B cell (primary cell): Measurements from ENCODE around the gene CD151. TPM values are rescaled to one million over a fixed set of nuclear protein-coding genes. Genes with fewer than 3 reads are reported as not detected.

ENCODE experiments used
- ATAC-seq: fragments of 200-7000 bp; cut with Tn5 transposase; one replicate; pipeline ENCODE4 v1.10.0; 2021; ENCODE audit warnings: low read depth, mild to moderate bottlenecking, moderate number of reproducible peaks, moderate library complexity
- CTCF ChIA-PET: fragments of 350-600 bp; sonication (Branson Sonifier 250); formaldehyde crosslinking; loops from one replicate; lab custom pipeline; 2021; ENCODE audit warnings: antibody characterized with exemption, inconsistent platforms; lab: Charles Lee
- POLR2A ChIA-PET: fragments of 350-600 bp; sonication (Branson Sonifier 250); formaldehyde crosslinking; loops from one replicate; lab custom pipeline; 2021; ENCODE audit warnings: antibody characterized with exemption; lab: Charles Lee
- DNase-seq: peaks from one replicate; pipeline ENCODE4 v3.0.0; 2013
- H2AFZ ChIP-seq: 2 replicates; pipeline ENCODE4 v1.6.1; 2012; ENCODE audit warnings: mild to moderate bottlenecking, low read depth, low read length; ENCODE audit not compliant: insufficient read depth, poor library complexity, severe bottlenecking
- H3K27ac ChIP-seq, 2 donors: 1 replicate in 1 of 2; 2 replicates in 1 of 2; pipeline ENCODE4 v1.5.1; 2012 to 2013; ENCODE audit warnings: low read length in 2 of 2, mild to moderate bottlenecking in 2 of 2, moderate library complexity in 1 of 2
- H3K27me3 ChIP-seq, 4 experiments: fragments of 200-600 bp in 1 of 4; sonication (generic) in 1 of 4; replicated peaks in 1 of 4; 1 replicate in 2 of 4; 2 replicates in 2 of 4; pipeline versions ENCODE4 v1.6.1 to v1.7.0; 2013 to 2016; ENCODE audit warnings: low read length in 3 of 4, mild to moderate bottlenecking in 2 of 4, mixed read lengths in 1 of 4, moderate library complexity in 1 of 4; ENCODE audit not compliant: insufficient read depth in 4 of 4, control insufficient read depth in 3 of 4; ENCODE audit errors: control extremely low read depth in 1 of 4
- H3K36me3 ChIP-seq, 2 experiments: replicated peaks in 1 of 2; 1 replicate in 1 of 2; 2 replicates in 1 of 2; pipeline versions ENCODE4 v1.6.1 to v1.7.1; 2013; ENCODE audit warnings: low read length in 1 of 2; ENCODE audit not compliant: insufficient read depth in 2 of 2, control insufficient read depth in 1 of 2; ENCODE audit errors: control extremely low read depth in 1 of 2, extremely low read depth in 1 of 2
- H3K4me1 ChIP-seq, 2 donors: fragments of 200-600 bp in 1 of 2; sonication (generic) in 1 of 2; 1 replicate in 1 of 2; 2 replicates in 1 of 2; pipeline versions ENCODE4 v1.5.1 to v1.6.1; 2013 to 2017; ENCODE audit warnings: low read length in 2 of 2; ENCODE audit not compliant: control insufficient read depth in 2 of 2, insufficient read depth in 2 of 2
- H3K4me2 ChIP-seq: replicated peaks from 2 replicates; pipeline ENCODE3; 2012; ENCODE audit warnings: mild to moderate bottlenecking, low read depth, low read length; ENCODE audit not compliant: poor library complexity, severe bottlenecking
- H3K4me3 ChIP-seq, 5 experiments: fragments of 200-600 bp in 1 of 5; sonication (generic) in 1 of 5; 1 replicate in 3 of 5; 2 replicates in 2 of 5; pipeline versions ENCODE4 v1.5.1 to v1.7.0; 2011 to 2016; ENCODE audit warnings: low read length in 4 of 5, mild to moderate bottlenecking in 4 of 5, low read depth in 2 of 5, control low read depth in 1 of 5, moderate library complexity in 1 of 5; ENCODE audit not compliant: insufficient read depth in 1 of 5; ENCODE audit errors: control extremely low read depth in 1 of 5, extremely low read depth in 1 of 5
- H3K79me2 ChIP-seq: fragments of 200-600 bp; sonication (generic); one replicate; pipeline ENCODE4 v1.6.0; 2016; ENCODE audit warnings: low read length; ENCODE audit not compliant: control insufficient read depth, insufficient read depth
- H3K9ac ChIP-seq: fragments of 200-600 bp; sonication (generic); 2 replicates; pipeline ENCODE4 v1.6.1; 2017; ENCODE audit warnings: mild to moderate bottlenecking, low read length, moderate library complexity
- H3K9me3 ChIP-seq, 3 donors: one replicate each; pipeline versions ENCODE4 v1.6.1 to v1.7.1; 2013; ENCODE audit warnings: low read length in 2 of 3; ENCODE audit not compliant: control insufficient read depth in 2 of 3, insufficient read depth in 1 of 3; ENCODE audit errors: control extremely low read depth in 1 of 3
- H4K20me1 ChIP-seq: 2 replicates; pipeline ENCODE4 v1.6.0; 2012; ENCODE audit warnings: mild to moderate bottlenecking, low read length; ENCODE audit not compliant: insufficient read depth, control insufficient read depth, poor library complexity, severe bottlenecking
- H3K27ac Mint-ChIP-seq: one replicate; pipeline ENCODE4 v1.8.0; 2021; ENCODE audit warnings: mixed read lengths
- H3K27me3 Mint-ChIP-seq: one replicate; pipeline ENCODE4 v1.8.0; 2021; ENCODE audit warnings: mixed read lengths
- H3K4me1 Mint-ChIP-seq: one replicate; pipeline ENCODE4 v1.8.0; 2021; ENCODE audit warnings: mixed read lengths
- H3K4me3 Mint-ChIP-seq: one replicate; pipeline ENCODE4 v1.8.0; 2021; ENCODE audit warnings: mixed read lengths
- H3K9me3 Mint-ChIP-seq: one replicate; pipeline ENCODE4 v1.8.0; 2022; ENCODE audit warnings: mixed read lengths; ENCODE audit not compliant: insufficient read depth
- EZH2 ChIP-seq: IDR thresholded peaks from 2 replicates; pipeline ENCODE4 v1.6.1; 2012; ENCODE audit warnings: borderline replicate concordance, low read depth, mild to moderate bottlenecking, moderate library complexity, low read length; ENCODE audit not compliant: insufficient read depth, poor library complexity, severe bottlenecking
- WGBS: methylation state at CpG from one replicate; pipeline ENCODE4 v1.1.5; 2013; ENCODE audit warnings: missing lambda C conversion rate; ENCODE audit not compliant: insufficient coverage; 5-methylcytosine and 5-hydroxymethylcytosine counted together
- intact Hi-C: fragments of 100-400 bp; cut with micrococcal nuclease; formaldehyde crosslinking; loops from one replicate; pipeline ENCODE4 v1.10.0; 2022
- polyA plus RNA-seq: library from polyadenylated mRNA; depleted of rRNA; stranded (reverse); fragments of >200 nt; gene quantifications from 2 replicates; pipeline ENCODE4 v1.2.3, GENCODE V29; 2012
- small RNA-seq: library from RNA; depleted of rRNA; stranded (forward); fragments of <200 nt; gene quantifications from one replicate; pipeline ENCODE3, GENCODE V24; 2012; ENCODE audit warnings: low replicate concordance, low read depth; ENCODE audit not compliant: insufficient read length
- total RNA-seq, 2 donors: library from RNA; stranded (reverse); fragments of 120-200 nt in 1 of 2; gene quantifications; 1 replicate in 1 of 2; 2 replicates in 1 of 2; pipeline versions ENCODE4 v1.2.3 to v1.2.4, GENCODE V29; 2013 to 2022
- TF ChIP-seq, protein P1 (sequence below): fragments of 200-600 bp; IDR thresholded peaks from one replicate; pipeline ENCODE4 v1.8.0; 2022; ENCODE audit warnings: antibody characterized with exemption, mild to moderate bottlenecking

Gene CD151
- total and polyA plus RNA-seq, 2 donors (not counting 1 experiment from before 2014, with no cell fraction given) = 24.4 to 25.5 TPM

DNA sequence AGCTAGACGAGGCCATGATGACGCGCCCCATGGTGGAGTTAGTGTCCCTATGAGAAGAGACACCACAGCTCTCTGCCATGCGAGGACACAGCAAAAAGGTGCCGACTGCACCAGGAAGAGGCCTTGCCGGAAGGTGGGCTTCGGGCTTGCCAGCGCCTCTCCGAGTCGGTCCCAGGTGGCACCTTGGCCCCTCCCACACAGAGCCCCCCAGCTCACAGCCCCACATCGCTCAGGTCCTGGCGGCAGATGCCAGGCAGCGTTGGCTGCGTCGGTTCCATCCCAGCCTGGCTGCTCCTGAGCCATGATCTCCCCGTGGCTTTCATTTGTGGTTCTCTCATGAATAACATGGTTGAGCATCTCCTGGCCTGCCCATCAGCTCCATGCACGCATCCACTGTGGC is 53.8 kb downstream of the CD151 start:
- over 99% methylated on average over 17 of the region's 17 CpGs for WGBS
- Histone ChIP-seq H3K27ac (no peak overlapping the region), H3K36me3 (peaks cover 0 to 14% of the 10 kb centered on the region in 2 experiments), H3K4me1 (no peaks in the 10 kb centered on the region), H2AFZ (no peak overlapping the region), H3K27me3 (no peaks in the 10 kb centered on the region), H3K9me3 (no peaks in the 10 kb centered on the region), H3K4me3 (no peak overlapping the region), H3K79me2 (no peaks in the 10 kb centered on the region), H3K9ac (no peak overlapping the region), H4K20me1 (no peaks in the 10 kb centered on the region), H3K4me2 (no peak overlapping the region)
- intact Hi-C loops = no loop called here
- POLR2A ChIA-PET = interaction anchor here (0.6 kb wide), 1 partner anchor 22 kb away, joined by 3 read pairs; no protein-coding TSS in a partner anchor
- Mint-ChIP-seq H3K4me1 (no peaks in the 10 kb centered on the region), H3K4me3 (no peak overlapping the region), H3K27me3 (no peaks in the 10 kb centered on the region), H3K27ac (no peak overlapping the region), H3K9me3 (no peaks in the 10 kb centered on the region)
- DNase-seq = no peak
- no peak for ATAC-seq
- CTCF ChIA-PET = no interaction called here
- TF ChIP-seq, protein P1, sequence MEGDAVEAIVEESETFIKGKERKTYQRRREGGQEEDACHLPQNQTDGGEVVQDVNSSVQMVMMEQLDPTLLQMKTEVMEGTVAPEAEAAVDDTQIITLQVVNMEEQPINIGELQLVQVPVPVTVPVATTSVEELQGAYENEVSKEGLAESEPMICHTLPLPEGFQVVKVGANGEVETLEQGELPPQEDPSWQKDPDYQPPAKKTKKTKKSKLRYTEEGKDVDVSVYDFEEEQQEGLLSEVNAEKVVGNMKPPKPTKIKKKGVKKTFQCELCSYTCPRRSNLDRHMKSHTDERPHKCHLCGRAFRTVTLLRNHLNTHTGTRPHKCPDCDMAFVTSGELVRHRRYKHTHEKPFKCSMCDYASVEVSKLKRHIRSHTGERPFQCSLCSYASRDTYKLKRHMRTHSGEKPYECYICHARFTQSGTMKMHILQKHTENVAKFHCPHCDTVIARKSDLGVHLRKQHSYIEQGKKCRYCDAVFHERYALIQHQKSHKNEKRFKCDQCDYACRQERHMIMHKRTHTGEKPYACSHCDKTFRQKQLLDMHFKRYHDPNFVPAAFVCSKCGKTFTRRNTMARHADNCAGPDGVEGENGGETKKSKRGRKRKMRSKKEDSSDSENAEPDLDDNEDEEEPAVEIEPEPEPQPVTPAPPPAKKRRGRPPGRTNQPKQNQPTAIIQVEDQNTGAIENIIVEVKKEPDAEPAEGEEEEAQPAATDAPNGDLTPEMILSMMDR = no peak
- TF ChIP-seq EZH2 = no peak

DNA sequence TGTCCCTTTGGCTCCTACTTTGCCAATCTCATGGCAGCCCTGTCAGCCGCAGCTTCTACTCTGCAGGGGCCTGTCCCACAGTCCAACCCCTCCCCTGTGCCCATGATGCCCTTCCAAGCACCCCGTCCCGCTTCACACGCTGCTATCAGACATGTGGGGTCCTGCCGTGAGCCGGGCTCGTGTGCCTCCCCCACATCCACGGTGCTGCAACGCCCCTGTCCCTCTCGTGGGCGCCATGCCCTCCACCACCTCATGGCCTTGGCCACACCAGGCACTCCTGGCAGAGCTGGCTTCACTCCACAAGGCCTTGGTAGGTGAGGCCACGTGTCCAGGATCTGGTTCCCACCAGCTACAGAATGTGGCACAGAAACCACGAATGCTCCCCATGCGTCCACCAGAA is 54.8 kb downstream of the CD151 start:
- POLR2A ChIA-PET = no interaction called here
- Mint-ChIP-seq H3K27me3 (no peaks in the 10 kb centered on the region), H3K4me1 (no peaks in the 10 kb centered on the region), H3K9me3 (no peaks in the 10 kb centered on the region), H3K4me3 (no peak overlapping the region), H3K27ac (no peak overlapping the region)
- Histone ChIP-seq H3K4me1 (no peaks in the 10 kb centered on the region), H3K9me3 (no peaks in the 10 kb centered on the region), H3K4me3 (no peak overlapping the region), H4K20me1 (no peaks in the 10 kb centered on the region), H3K36me3 (peaks cover 0 to 13% of the 10 kb centered on the region in 2 experiments), H3K27ac (no peak overlapping the region), H2AFZ (no peak overlapping the region), H3K27me3 (no peaks in the 10 kb centered on the region), H3K4me2 (no peak overlapping the region), H3K79me2 (no peaks in the 10 kb centered on the region), H3K9ac (no peak overlapping the region)
- intact Hi-C loops = no loop called here
- no peak for ATAC-seq
- DNase-seq = no peak
- CTCF ChIA-PET = no interaction called here
- 97% methylated on average over 14 of the region's 14 CpGs for WGBS
- TF ChIP-seq, protein P1 = no peak
- no peak for TF ChIP-seq EZH2

Small RNA genes within 50 kb of the gene (small RNA-seq; reads per million reads assigned to genes)
- gene SNORA52 = not detected

Other genes with a start within 250 kb of the CD151 start
- 136 and 147 TPM in 2 replicates for gene IRF7, start 217.0 kb upstream of the CD151 start, total RNA-seq
- 170 and 184 TPM in 2 replicates for gene IRF7, start 217.0 kb upstream of the CD151 start, polyA plus RNA-seq
- gene CDHR5, start 208.0 kb upstream of the CD151 start, total RNA-seq = not detected in 2 replicates
- 0.04 and 0.09 TPM in 2 replicates for gene CDHR5, start 208.0 kb upstream of the CD151 start, polyA plus RNA-seq
- gene SCT, start 205.8 kb upstream of the CD151 start, total RNA-seq = not detected in 2 replicates
- not detected in 2 replicates for gene SCT, start 205.8 kb upstream of the CD151 start, polyA plus RNA-seq
- gene DRD4, start 195.7 kb upstream of the CD151 start, total RNA-seq = 1.3 TPM in 1 of 2 replicates, not detected in the other
- 0.17 TPM in 1 of 2 replicates, not detected in the other for gene DRD4, start 195.7 kb upstream of the CD151 start, polyA plus RNA-seq
- 53.6 and 58.6 TPM in 2 replicates for gene DEAF1, start 137.7 kb upstream of the CD151 start, total RNA-seq
- 31.8 and 32.7 TPM in 2 replicates for gene DEAF1, start 137.7 kb upstream of the CD151 start, polyA plus RNA-seq
- gene TMEM80, start 137.1 kb upstream of the CD151 start, total RNA-seq = 77.8 and 84.1 TPM in 2 replicates
- gene TMEM80, start 137.1 kb upstream of the CD151 start, polyA plus RNA-seq = 56.9 and 72.5 TPM in 2 replicates
- gene EPS8L2, start 126.7 kb upstream of the CD151 start, total RNA-seq = 12.7 and 13.9 TPM in 2 replicates
- 11.9 and 22.7 TPM in 2 replicates for gene EPS8L2, start 126.7 kb upstream of the CD151 start, polyA plus RNA-seq
- 105 and 116 TPM in 2 replicates for gene TALDO1, start 85.5 kb upstream of the CD151 start, total RNA-seq
- 71.0 and 82.4 TPM in 2 replicates for gene TALDO1, start 85.5 kb upstream of the CD151 start, polyA plus RNA-seq
- gene GATD1, start 55.5 kb upstream of the CD151 start, total RNA-seq = 70.0 and 80.0 TPM in 2 replicates
- 37.4 and 62.4 TPM in 2 replicates for gene GATD1, start 55.5 kb upstream of the CD151 start, polyA plus RNA-seq
- 0.39 and 0.49 TPM in 2 replicates for gene CEND1, start 42.9 kb upstream of the CD151 start, total RNA-seq
- gene CEND1, start 42.9 kb upstream of the CD151 start, polyA plus RNA-seq = 0.13 and 0.20 TPM in 2 replicates
- gene SLC25A22, start 34.7 kb upstream of the CD151 start, total RNA-seq = 25.7 and 28.2 TPM in 2 replicates
- 45.7 and 50.9 TPM in 2 replicates for gene SLC25A22, start 34.7 kb upstream of the CD151 start, polyA plus RNA-seq
- 32.5 and 39.2 TPM in 2 replicates for gene PIDD1, start 27.7 kb upstream of the CD151 start, total RNA-seq
- 58.4 and 59.2 TPM in 2 replicates for gene PIDD1, start 27.7 kb upstream of the CD151 start, polyA plus RNA-seq
- 3,814 and 3,947 TPM in 2 replicates for gene RPLP2, start 23.0 kb upstream of the CD151 start, total RNA-seq
- gene RPLP2, start 23.0 kb upstream of the CD151 start, polyA plus RNA-seq = 525 and 3,297 TPM in 2 replicates
- 182 and 208 TPM in 2 replicates for gene PNPLA2, start 14.0 kb upstream of the CD151 start, total RNA-seq
- 276 and 313 TPM in 2 replicates for gene PNPLA2, start 14.0 kb upstream of the CD151 start, polyA plus RNA-seq
- 9.7 and 13.5 TPM in 2 replicates for gene CRACR2B, start 5.0 kb upstream of the CD151 start, total RNA-seq
- 13.6 and 67.7 TPM in 2 replicates for gene CRACR2B, start 5.0 kb upstream of the CD151 start, polyA plus RNA-seq
- gene POLR2L, start 9.6 kb downstream of the CD151 start, total RNA-seq = 39.0 and 44.4 TPM in 2 replicates
- gene POLR2L, start 9.6 kb downstream of the CD151 start, polyA plus RNA-seq = 39.1 and 80.8 TPM in 2 replicates
- 2.2 and 2.9 TPM in 2 replicates for gene TSPAN4, start 9.9 kb downstream of the CD151 start, total RNA-seq
- gene TSPAN4, start 9.9 kb downstream of the CD151 start, polyA plus RNA-seq = 5.3 and 7.4 TPM in 2 replicates
- gene CHID1, start 77.9 kb downstream of the CD151 start, total RNA-seq = 62.5 and 68.1 TPM in 2 replicates
- gene CHID1, start 77.9 kb downstream of the CD151 start, polyA plus RNA-seq = 24.1 and 31.0 TPM in 2 replicates
- 53.1 and 54.5 TPM in 2 replicates for gene AP2A2, start 92.9 kb downstream of the CD151 start, total RNA-seq
- 57.0 and 62.8 TPM in 2 replicates for gene AP2A2, start 92.9 kb downstream of the CD151 start, polyA plus RNA-seq
- not detected in 2 replicates for gene MUC6, start 203.8 kb downstream of the CD151 start, total RNA-seq
- not detected in 2 replicates for gene MUC6, start 203.8 kb downstream of the CD151 start, polyA plus RNA-seq
- gene MUC2, start 241.9 kb downstream of the CD151 start, total RNA-seq = not detected in 2 replicates
- gene MUC2, start 241.9 kb downstream of the CD151 start, polyA plus RNA-seq = not detected in 2 replicates